ENCODE results near the gene KIF7. TPM values are rescaled to one million over a fixed set of nuclear protein-coding genes. Genes with fewer than 3 reads are reported as not detected.
"Not testable (repeated sequence)": the region's sequence is repeated elsewhere in the genome, so short reads cannot be mapped to it uniquely, and the experiment has no call there.

Gene KIF7
- total RNA-seq, 1 experiment from 2014 or later = 6.4 TPM

- no peak for DNase-seq (ENCODE audit: low read depth)
Observed at GRCh38 chr15:89616228-89616627, 39.0 kb downstream of the KIF7 start.

- no peak for DNase-seq (ENCODE audit: low read depth)
Observed at GRCh38 chr15:89615135-89615534, 40.1 kb downstream of the KIF7 start.

GRCh38 chr15:89614164-89614563 lies 41.1 kb downstream of the KIF7 start:
- no peak for DNase-seq (ENCODE audit: low read depth)

- no peak for DNase-seq (ENCODE audit: low read depth)
Observed at GRCh38 chr15:89613031-89613430, 42.2 kb downstream of the KIF7 start.

- no peak for DNase-seq (ENCODE audit: low read depth)
Observed at GRCh38 chr15:89611317-89611716, 44.0 kb downstream of the KIF7 start.

- DNase-seq (ENCODE audit: low read depth) = no peak
Observed at GRCh38 chr15:89599021-89599420, 56.2 kb downstream of the KIF7 start.

- DNase-seq (ENCODE audit: low read depth) = no peak
Observed at GRCh38 chr15:89593018-89593417, 62.2 kb downstream of the KIF7 start.

GRCh38 chr15:89591834-89592233 lies 63.4 kb downstream of the KIF7 start:
- DNase-seq (ENCODE audit: low read depth) = no peak

GRCh38 chr15:89587955-89588354 lies 67.3 kb downstream of the KIF7 start:
- DNase-seq (ENCODE audit: low read depth) = peak; percentile 54

GRCh38 chr15:89586651-89587050 lies 68.6 kb downstream of the KIF7 start:
- no peak for DNase-seq (ENCODE audit: low read depth)

- DNase-seq (ENCODE audit: low read depth) = not testable (repeated sequence)
Observed at GRCh38 chr15:89580747-89581146, 74.5 kb downstream of the KIF7 start.

GRCh38 chr15:89578146-89578545 lies 77.1 kb downstream of the KIF7 start:
- no peak for DNase-seq (ENCODE audit: low read depth)

Other genes with a start within 250 kb of the KIF7 start
- not detected in 2 replicates for gene RHCG, start 158.9 kb downstream of the KIF7 start, total RNA-seq (2014; rRNA removed; shearing (Covaris generic))
- 6.6 and 12.0 TPM in 2 replicates for gene TICRR, start 80.0 kb downstream of the KIF7 start, total RNA-seq (2014; rRNA removed; shearing (Covaris generic))
- gene PLIN1, start 23.9 kb upstream of the KIF7 start, total RNA-seq (2014; rRNA removed; shearing (Covaris generic)) = 0.15 and 0.22 TPM in 2 replicates
- 7.0 and 10.7 TPM in 2 replicates for gene PEX11A, start 35.3 kb upstream of the KIF7 start, total RNA-seq (2014; rRNA removed; shearing (Covaris generic))
- gene WDR93, start 35.3 kb upstream of the KIF7 start, total RNA-seq (2014; rRNA removed; shearing (Covaris generic)) = 0.25 TPM in 1 of 2 replicates, not detected in the other
- gene MESP1, start 95.8 kb upstream of the KIF7 start, total RNA-seq (2014; rRNA removed; shearing (Covaris generic)) = 2.1 and 2.4 TPM in 2 replicates
- gene MESP2, start 120.9 kb upstream of the KIF7 start, total RNA-seq (2014; rRNA removed; shearing (Covaris generic)) = 0.15 and 0.62 TPM in 2 replicates
- 0.05 and 0.12 TPM in 2 replicates for gene ANPEP, start 159.4 kb upstream of the KIF7 start, total RNA-seq (2014; rRNA removed; shearing (Covaris generic))
- 48.8 and 58.8 TPM in 2 replicates for gene AP3S2, start 238.5 kb upstream of the KIF7 start, total RNA-seq (2014; rRNA removed; shearing (Covaris generic))

Data from M059J (cell line).